Spleen (tissue), 11 donors: ENCODE data around the gene FAM219B. TPM values are rescaled to one million over a fixed set of nuclear protein-coding genes. Genes with fewer than 3 reads are reported as not detected.
A peak's percentile ranks its signal among the peaks of the same experiment; 100 is the strongest.
"Not testable (repeated sequence)": the region's sequence is repeated elsewhere in the genome, so short reads cannot be mapped to it uniquely, and the experiment has no call there.

Source experiments
- DNase-seq: peaks from one replicate; pipeline ENCODE4 v3.0.0-alpha.2; 2020
- H3K27ac ChIP-seq, 8 donors: fragments of 200-600 bp; sonication (generic) in 7 of 8; 1 replicate in 4 of 8; 2 replicates in 4 of 8; pipeline versions ENCODE4 v1.5.0 to v1.8.0; 2016 to 2021; ENCODE audit warnings: inconsistent platforms in 4 of 8, mild to moderate bottlenecking in 4 of 8, moderate library complexity in 1 of 8
- H3K27me3 ChIP-seq, 7 donors: fragments of 200-600 bp; sonication (generic) in 6 of 7; replicated peaks in 1 of 7; 1 replicate in 4 of 7; 2 replicates in 3 of 7; pipeline versions ENCODE4 v1.5.0 to v1.8.0; 2016 to 2021; ENCODE audit warnings: inconsistent platforms in 3 of 7, mild to moderate bottlenecking in 1 of 7
- H3K36me3 ChIP-seq, 6 donors: fragments of 200-600 bp; sonication (generic) in 5 of 6; 1 replicate in 4 of 6; 2 replicates in 2 of 6; pipeline versions ENCODE4 v1.5.0 to v1.8.0; 2016 to 2021; ENCODE audit warnings: inconsistent platforms in 2 of 6
- H3K4me1 ChIP-seq, 6 donors: fragments of 200-600 bp; sonication (generic) in 5 of 6; 1 replicate in 3 of 6; 2 replicates in 3 of 6; pipeline versions ENCODE4 v1.5.0 to v1.8.0; 2016 to 2021; ENCODE audit warnings: inconsistent platforms in 3 of 6
- H3K4me3 ChIP-seq, 8 donors: fragments of 200-600 bp; sonication (generic) in 7 of 8; 1 replicate in 4 of 8; 2 replicates in 4 of 8; pipeline versions ENCODE4 v1.5.0 to v1.8.0; 2016 to 2021; ENCODE audit warnings: inconsistent platforms in 4 of 8, mild to moderate bottlenecking in 4 of 8, moderate library complexity in 2 of 8
- H3K9me3 ChIP-seq, 8 donors: fragments of 200-600 bp; sonication (generic) in 7 of 8; 1 replicate in 4 of 8; 2 replicates in 4 of 8; pipeline versions ENCODE4 v1.5.0 to v1.8.0; 2016 to 2021; ENCODE audit warnings: inconsistent platforms in 4 of 8
- CTCF ChIP-seq, 11 experiments: fragments of 200-600 bp in 7 of 11; fragments of 450-650 bp in 4 of 11; sonication (generic) in 4 of 11; IDR thresholded peaks in 8 of 11; conservative IDR thresholded peaks in 3 of 11; 1 replicate in 7 of 11; 2 replicates in 4 of 11; pipeline versions ENCODE4 v1.4.0 to v1.8.0; 2016 to 2021; ENCODE audit warnings: antibody characterized with exemption in 11 of 11, inconsistent platforms in 4 of 11, mild to moderate bottlenecking in 1 of 11
- POLR2A ChIP-seq, 3 donors: fragments of 450-650 bp; IDR thresholded peaks; one replicate each; pipeline ENCODE4 v1.5.1; 2017; ENCODE audit warnings: antibody characterized with exemption in 3 of 3, mild to moderate bottlenecking in 1 of 3
- POLR2AphosphoS5 ChIP-seq, 3 donors: sonication (generic); formaldehyde crosslinking; IDR thresholded peaks; one replicate each; pipeline ENCODE4 v1.5.1; 2017; ENCODE audit warnings: antibody characterized with exemption in 3 of 3
- WGBS, 5 donors: extraction: QIAGEN DNeasy Blood & Tissue Kit in 3 of 5; methylation state at CpG; one replicate each; pipeline versions ENCODE4 v1.1.5 to v1.1.7; 2013 to 2018; 5-methylcytosine and 5-hydroxymethylcytosine counted together
- intact Hi-C: fragments of 100-400 bp; cut with DNase I; formaldehyde crosslinking; loops from one replicate; pipeline ENCODE4 v1.15.0; 2023; ENCODE audit warnings: low total_unique reads
- polyA plus RNA-seq, 3 donors: library from polyadenylated mRNA; stranded (reverse); fragments of 200-250 nt; gene quantifications; one replicate each; pipeline ENCODE4 v1.2.1, GENCODE V29; 2013
- total RNA-seq, 7 donors: library from RNA; depleted of rRNA in 3 of 7; stranded (reverse); fragments of >200 nt in 3 of 7; fragmentation: NEBNext Ultra II Directional in 4 of 7; extraction: Animal tissue kit (Norgen Biotek cat#: 25700) in 4 of 7; gene quantifications; one replicate each; pipeline versions ENCODE4 v1.1.0 to v1.2.1, GENCODE V29; 2016 to 2021
- donor health status: healthy with polysubstance abuse.
- donor health status: DM: no; HTN: no; CAD: no; lungs with moderate emphysema.
- donor health status: DM: no; HTN: no; CAD: no.
- donor health status: Bipolar disorder and iron deficiency.
- donor health status: healthy.
- donor health status: DM: no; HTN: no; CAD: no.
- donor health status: DM: yes; HTN: yes; CAD: no.

Gene FAM219B
- total and polyA plus RNA-seq, 10 donors = 18.6 to 103 (median 69.1) TPM

- TF ChIP-seq POLR2A (IDR thresholded peaks at IDR 0.05) (no peak), CTCF (IDR thresholded peaks at IDR 0.05 in 8 of 11, conservative IDR thresholded peaks at IDR 0.05 in 3 of 11) (no peak), POLR2AphosphoS5 (IDR thresholded peaks at IDR 0.05) (no peak)
- DNase-seq = no peak
- H3K36me3 ChIP-seq = peaks cover 0 to 30% (median 10%) of the 10 kb centered on the region in 6 donors
- peak overlapping the region; percentile 73 to 95 (median 80) for H3K4me3 ChIP-seq
- H3K9me3 ChIP-seq = no peaks in the 10 kb centered on the region
- WGBS, 5 donors = 0 to 27% (median 6%) methylated on average over 1 of the region's 1 CpG
- intact Hi-C loops = no loop called here
- peak overlapping the region; percentile 66 to 93 (median 86) for H3K27ac ChIP-seq
- no peaks in the 10 kb centered on the region for H3K27me3 ChIP-seq
- H3K4me1 ChIP-seq = peaks cover 14 to 65% (median 41%) of the 10 kb centered on the region in 6 donors
Measured at GRCh38 chr15:74890665-74890960, 16.0 kb downstream of the FAM219B start.

- Histone ChIP-seq H3K27ac (peak within 1 kb of the TSS; percentile 66 to 93 (median 86)), H3K4me3 (peak within 1 kb of the TSS; percentile 73 to 95 (median 80)), H3K9me3 (no peaks in the 10 kb centered on the region), H3K4me1 (peaks cover 14 to 67% (median 41%) of the 10 kb centered on the region in 6 donors), H3K27me3 (no peaks in the 10 kb centered on the region), H3K36me3 (peaks cover 0 to 26% (median 10%) of the 10 kb centered on the region in 6 donors)
- WGBS, 5 donors = 2 to 4% (median 3%) methylated on average over 37 to 47 of the region's 47 CpGs
- peak; percentile 97 for DNase-seq
- intact Hi-C loops = no loop called here
- TF ChIP-seq POLR2A (IDR thresholded peaks at IDR 0.05) (peak in 1 of 3 donors; percentile 20), POLR2AphosphoS5 (IDR thresholded peaks at IDR 0.05) (peak; percentile 91 to 93 (median 92)), CTCF (IDR thresholded peaks at IDR 0.05 in 8 of 11, conservative IDR thresholded peaks at IDR 0.05 in 3 of 11) (peak in 6 of 11 experiments; percentile 31 to 49 (median 36))
Measured at GRCh38 chr15:74889883-74890664, 16.6 kb downstream of the FAM219B start, which contains the start of gene MPI. MPI (plus strand) TSS chr15:74890042; CDS start chr15:74890074, 32 bp downstream.

- Histone ChIP-seq H3K36me3 (peaks cover 0 to 26% (median 10%) of the 10 kb centered on the region in 6 donors), H3K4me3 (peak overlapping the region; percentile 73 to 95 (median 80)), H3K27me3 (no peaks in the 10 kb centered on the region), H3K4me1 (peaks cover 14 to 74% (median 47%) of the 10 kb centered on the region in 6 donors), H3K27ac (peak overlapping the region in 7 of 8 donors; percentile 77 to 93 (median 87)), H3K9me3 (no peaks in the 10 kb centered on the region)
- 13 to 29% (median 22%) methylated on average over 8 of the region's 8 CpGs for WGBS, 5 donors
- TF ChIP-seq CTCF (IDR thresholded peaks at IDR 0.05 in 8 of 11, conservative IDR thresholded peaks at IDR 0.05 in 3 of 11) (peak in 1 of 11 experiments; percentile 30), POLR2A (IDR thresholded peaks at IDR 0.05) (no peak)
- intact Hi-C loops = no loop called here
- peak; percentile 84 for DNase-seq
Measured at GRCh38 chr15:74889390-74889882, 17.2 kb downstream of the FAM219B start.

GRCh38 chr15:74888716-74889115 is 17.9 kb downstream of the FAM219B start:
- Histone ChIP-seq H3K4me1 (peaks cover 14 to 75% (median 51%) of the 10 kb centered on the region in 6 donors), H3K4me3 (peak overlapping the region in 1 of 8 donors; percentile 95), H3K9me3 (no peaks in the 10 kb centered on the region), H3K27me3 (no peaks in the 10 kb centered on the region), H3K36me3 (peaks cover 0 to 26% (median 10%) of the 10 kb centered on the region in 6 donors), H3K27ac (peak overlapping the region in 6 of 8 donors; percentile 77 to 93 (median 86))
- 77 to 91% (median 83%) methylated on average over 4 of the region's 4 CpGs for WGBS, 5 donors
- intact Hi-C loops = no loop called here
- TF ChIP-seq POLR2A (IDR thresholded peaks at IDR 0.05) (no peak), POLR2AphosphoS5 (IDR thresholded peaks at IDR 0.05) (no peak), CTCF (IDR thresholded peaks at IDR 0.05 in 8 of 11, conservative IDR thresholded peaks at IDR 0.05 in 3 of 11) (no peak)
- no peak for DNase-seq

- 56 to 82% (median 70%) methylated on average over 6 to 10 of the region's 10 CpGs for WGBS, 5 donors
- Histone ChIP-seq H3K36me3 (peaks cover 0 to 15% (median 4%) of the 10 kb centered on the region in 6 donors), H3K4me1 (peaks cover 13 to 68% (median 43%) of the 10 kb centered on the region in 6 donors), H3K27ac (peak overlapping the region in 1 of 8 donors; percentile 13)
- H3K27me3 ChIP-seq, DNase-seq, intact Hi-C loops, H3K9me3 ChIP-seq, H3K4me3 ChIP-seq: not testable (repeated sequence)
Measured at GRCh38 chr15:74887537-74888193, 19.0 kb downstream of the FAM219B start.
